Measurements from ENCODE around the gene CXCL6.

DNA sequence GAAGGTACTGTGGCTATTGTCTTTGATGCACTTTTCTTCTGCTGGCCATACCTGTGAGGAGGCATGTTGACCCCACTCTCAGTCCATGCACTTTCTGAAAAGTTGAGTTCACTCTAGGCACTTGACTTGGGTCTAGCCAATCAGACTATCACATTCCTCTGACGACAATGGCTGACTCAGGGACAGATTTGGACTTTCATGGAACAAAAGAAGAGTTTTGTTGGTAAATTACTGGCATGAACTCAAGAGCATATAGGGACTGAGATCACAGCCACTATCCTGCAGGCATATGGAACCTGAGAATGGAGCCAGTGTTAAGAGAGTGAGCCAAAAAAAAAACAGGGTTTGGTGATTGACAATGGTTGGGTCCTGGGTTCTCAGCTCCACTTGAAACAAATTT lies 24.6 kb upstream of the CXCL6 start:
- TF ChIP-seq, protein P1, sequence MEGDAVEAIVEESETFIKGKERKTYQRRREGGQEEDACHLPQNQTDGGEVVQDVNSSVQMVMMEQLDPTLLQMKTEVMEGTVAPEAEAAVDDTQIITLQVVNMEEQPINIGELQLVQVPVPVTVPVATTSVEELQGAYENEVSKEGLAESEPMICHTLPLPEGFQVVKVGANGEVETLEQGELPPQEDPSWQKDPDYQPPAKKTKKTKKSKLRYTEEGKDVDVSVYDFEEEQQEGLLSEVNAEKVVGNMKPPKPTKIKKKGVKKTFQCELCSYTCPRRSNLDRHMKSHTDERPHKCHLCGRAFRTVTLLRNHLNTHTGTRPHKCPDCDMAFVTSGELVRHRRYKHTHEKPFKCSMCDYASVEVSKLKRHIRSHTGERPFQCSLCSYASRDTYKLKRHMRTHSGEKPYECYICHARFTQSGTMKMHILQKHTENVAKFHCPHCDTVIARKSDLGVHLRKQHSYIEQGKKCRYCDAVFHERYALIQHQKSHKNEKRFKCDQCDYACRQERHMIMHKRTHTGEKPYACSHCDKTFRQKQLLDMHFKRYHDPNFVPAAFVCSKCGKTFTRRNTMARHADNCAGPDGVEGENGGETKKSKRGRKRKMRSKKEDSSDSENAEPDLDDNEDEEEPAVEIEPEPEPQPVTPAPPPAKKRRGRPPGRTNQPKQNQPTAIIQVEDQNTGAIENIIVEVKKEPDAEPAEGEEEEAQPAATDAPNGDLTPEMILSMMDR (IDR thresholded peaks at IDR 0.05), result no peak
- TF ChIP-seq POLR2A (IDR thresholded peaks at IDR 0.05), result no peak

Measured in lower leg skin (tissue), 3 donors.